GM21360 (cell line): ENCODE results near the gene METRNL.
"Not testable (repeated sequence)": the region's sequence is repeated elsewhere in the genome, so short reads cannot be mapped to it uniquely, and the experiment has no call there.

Source experiments
- ATAC-seq: cut with Tn5 transposase; IDR thresholded peaks from one replicate; pipeline ENCODE4 v1.9.1; 2021; ENCODE audit warnings: mild to moderate bottlenecking, moderate library complexity; ENCODE audit not compliant: unreplicated experiment

The METRNL gene

DNA sequence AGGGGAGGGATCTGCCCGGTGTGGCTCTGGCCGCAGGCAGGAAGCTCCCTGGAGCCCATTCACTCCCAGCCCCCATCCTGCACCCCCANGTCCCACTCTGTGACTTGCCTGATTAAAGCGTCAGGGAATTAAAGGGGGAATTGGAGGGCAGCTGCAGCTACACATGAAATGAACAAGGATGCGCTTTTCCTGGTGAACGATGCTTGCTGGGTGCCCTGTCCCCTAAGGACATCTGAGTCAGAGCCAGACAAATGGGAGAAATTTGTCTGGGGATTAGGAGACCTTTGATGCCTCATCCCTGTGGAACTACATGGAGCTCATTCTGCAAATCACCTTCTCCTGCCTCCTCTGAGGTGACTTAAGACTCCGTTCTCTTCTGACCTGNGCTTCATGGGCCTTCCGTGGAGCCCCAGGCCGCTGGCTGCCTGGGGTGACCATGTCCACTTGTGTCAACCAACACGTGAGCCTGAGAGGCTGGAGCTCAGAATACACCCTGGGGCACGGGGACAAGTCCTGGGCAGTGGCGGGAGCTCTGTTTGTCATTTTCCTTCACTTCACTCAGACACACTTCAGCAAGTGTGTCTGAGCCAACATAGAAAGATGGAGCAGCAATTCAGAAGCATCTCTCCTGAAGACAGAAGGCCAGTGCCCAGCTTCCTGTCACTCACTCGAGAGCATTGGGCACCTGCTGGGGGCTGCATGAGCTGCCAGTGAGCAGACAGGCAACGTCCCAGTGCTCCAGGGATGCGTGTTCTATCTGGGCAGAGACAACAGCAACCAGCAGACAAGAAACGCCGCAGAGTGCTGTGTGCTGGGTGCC lies 54.1 kb downstream of the METRNL start:
- ATAC-seq: no peak

GRCh38 chr17:83134456-83134855 lies 55.0 kb downstream of the METRNL start:
- not testable (repeated sequence) for ATAC-seq

DNA sequence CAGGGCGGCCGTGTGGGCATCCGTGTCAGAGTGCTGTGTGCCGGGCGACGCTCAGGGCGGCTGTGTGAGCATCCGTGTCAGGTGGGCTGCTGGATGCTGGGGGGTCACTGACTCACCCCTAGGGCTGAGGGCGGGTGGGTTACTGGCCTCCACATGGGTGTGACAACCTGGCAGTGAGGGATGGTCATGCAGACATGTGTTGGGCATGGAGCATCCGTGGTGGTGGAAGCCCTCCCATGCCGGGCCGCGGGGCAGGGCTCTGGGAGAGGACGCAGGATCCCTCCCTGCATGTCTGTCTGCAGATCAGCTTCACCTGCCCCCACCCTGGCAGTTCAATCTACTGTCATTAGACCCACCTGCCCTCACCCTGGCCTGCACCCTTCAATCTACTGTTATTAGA lies 56.3 kb downstream of the METRNL start:
- no peak for ATAC-seq

DNA sequence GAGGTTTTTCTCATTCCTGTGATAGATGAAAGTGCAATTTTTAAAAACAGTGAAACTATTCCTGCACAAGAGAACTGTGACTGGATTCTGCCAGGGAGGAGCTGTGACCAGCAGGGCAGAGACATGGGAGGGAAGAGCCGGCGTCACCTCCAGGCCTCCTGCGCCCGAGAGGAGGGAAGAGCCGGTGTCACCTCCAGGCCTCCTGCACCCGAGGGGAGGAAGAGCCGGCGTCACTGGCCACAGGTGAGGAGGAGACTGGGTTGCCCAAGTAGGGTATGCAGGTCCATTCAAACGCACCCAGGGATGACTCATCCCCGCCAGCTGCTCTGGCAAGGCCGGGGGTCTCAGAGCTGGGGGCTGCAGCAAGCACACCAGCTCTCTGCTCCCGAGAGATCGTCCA lies 56.7 kb downstream of the METRNL start:
- ATAC-seq: no peak

- ATAC-seq: no peak
Observed at GRCh38 chr17:83136931-83137330, 57.5 kb downstream of the METRNL start.

DNA sequence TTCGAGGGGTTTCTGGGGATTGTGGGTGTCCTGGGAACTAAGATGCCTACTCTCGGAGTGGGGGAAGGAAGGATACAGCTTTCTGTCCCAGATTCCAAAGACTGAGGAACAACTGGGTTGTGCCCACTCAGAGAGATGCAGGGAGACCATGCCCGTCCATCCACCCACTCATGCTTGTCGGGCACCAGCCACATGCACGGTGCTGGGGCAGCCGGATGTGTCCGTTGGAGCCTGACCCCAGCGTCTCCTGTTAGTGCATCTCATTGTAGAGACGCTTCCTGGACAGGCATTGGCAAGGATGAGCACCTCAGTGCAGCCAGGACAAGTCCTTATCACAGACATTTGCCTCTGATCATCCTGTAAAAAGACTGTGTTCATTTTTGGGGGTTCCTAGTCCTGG lies 58.1 kb downstream of the METRNL start:
- ATAC-seq: no peak

DNA sequence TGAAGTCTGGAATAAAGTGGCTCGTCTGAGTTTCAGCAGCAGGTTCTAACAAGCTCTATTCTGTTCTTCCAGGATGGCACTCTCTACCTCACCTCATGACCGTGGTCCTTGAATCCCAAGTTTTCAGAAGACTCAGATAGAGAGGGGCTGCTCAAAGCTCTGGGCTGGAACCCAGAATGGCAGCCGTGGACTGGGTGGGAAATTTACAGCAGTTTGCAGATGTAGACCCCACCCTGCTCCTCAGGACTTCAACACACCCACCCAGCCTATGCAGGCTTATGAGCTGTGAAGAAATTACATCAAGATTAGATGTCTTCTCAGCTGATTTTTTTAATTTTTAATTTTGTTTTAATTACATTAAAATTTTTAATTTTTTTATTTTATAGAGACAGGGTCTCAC lies 59.4 kb downstream of the METRNL start:
- ATAC-seq: no peak

- ATAC-seq: not testable (repeated sequence)
Observed at GRCh38 chr17:83139541-83140248, 60.3 kb downstream of the METRNL start.

- not testable (repeated sequence) for ATAC-seq
Observed at GRCh38 chr17:83140249-83140566, 60.8 kb downstream of the METRNL start.

GRCh38 chr17:83142619-83143018 lies 63.2 kb downstream of the METRNL start:
- no peak for ATAC-seq

GRCh38 chr17:83143817-83144231 lies 64.4 kb downstream of the METRNL start:
- ATAC-seq: no peak
